ENCODE results near the gene KPNB1.

GRCh38 chr17:47620503-47621245 lies 29.0 kb upstream of the KPNB1 start:
- TF ChIP-seq, protein P1, sequence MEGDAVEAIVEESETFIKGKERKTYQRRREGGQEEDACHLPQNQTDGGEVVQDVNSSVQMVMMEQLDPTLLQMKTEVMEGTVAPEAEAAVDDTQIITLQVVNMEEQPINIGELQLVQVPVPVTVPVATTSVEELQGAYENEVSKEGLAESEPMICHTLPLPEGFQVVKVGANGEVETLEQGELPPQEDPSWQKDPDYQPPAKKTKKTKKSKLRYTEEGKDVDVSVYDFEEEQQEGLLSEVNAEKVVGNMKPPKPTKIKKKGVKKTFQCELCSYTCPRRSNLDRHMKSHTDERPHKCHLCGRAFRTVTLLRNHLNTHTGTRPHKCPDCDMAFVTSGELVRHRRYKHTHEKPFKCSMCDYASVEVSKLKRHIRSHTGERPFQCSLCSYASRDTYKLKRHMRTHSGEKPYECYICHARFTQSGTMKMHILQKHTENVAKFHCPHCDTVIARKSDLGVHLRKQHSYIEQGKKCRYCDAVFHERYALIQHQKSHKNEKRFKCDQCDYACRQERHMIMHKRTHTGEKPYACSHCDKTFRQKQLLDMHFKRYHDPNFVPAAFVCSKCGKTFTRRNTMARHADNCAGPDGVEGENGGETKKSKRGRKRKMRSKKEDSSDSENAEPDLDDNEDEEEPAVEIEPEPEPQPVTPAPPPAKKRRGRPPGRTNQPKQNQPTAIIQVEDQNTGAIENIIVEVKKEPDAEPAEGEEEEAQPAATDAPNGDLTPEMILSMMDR (optimal IDR thresholded peaks at IDR 0.05 in 1 of 3, IDR thresholded peaks at IDR 0.05 in 1 of 3, conservative IDR thresholded peaks at IDR 0.05 in 1 of 3; ENCODE audit: extremely low read depth in 1 of 3, insufficient read depth in 2 of 3, low read length in 3 of 3): no peak
- TF ChIP-seq EZH2 (IDR thresholded peaks at IDR 0.05; ENCODE audit: low read length): no peak

All from keratinocyte (primary cell).